Subcutaneous adipose tissue (tissue), 4 donors: Measurements from ENCODE around the gene SGTA. TPM values are rescaled to one million over a fixed set of nuclear protein-coding genes. Genes with fewer than 3 reads are reported as not detected.

Experiments
- total RNA-seq, 4 donors: library from RNA; depleted of rRNA; stranded (reverse); fragments of >200 nt; gene quantifications; one replicate each; pipeline ENCODE4 v1.1.0, GENCODE V29; 2016
- TF ChIP-seq, protein P1 (sequence below): fragments of 450-650 bp; IDR thresholded peaks from one replicate; pipeline ENCODE4 v1.5.1; 2016; ENCODE audit warnings: low read depth, mild to moderate bottlenecking, control low read depth, antibody characterized with exemption, moderate library complexity

Gene SGTA
- total RNA-seq, 4 donors from 2014 or later, result 14.8 to 43.1 (median 24.2) TPM

DNA sequence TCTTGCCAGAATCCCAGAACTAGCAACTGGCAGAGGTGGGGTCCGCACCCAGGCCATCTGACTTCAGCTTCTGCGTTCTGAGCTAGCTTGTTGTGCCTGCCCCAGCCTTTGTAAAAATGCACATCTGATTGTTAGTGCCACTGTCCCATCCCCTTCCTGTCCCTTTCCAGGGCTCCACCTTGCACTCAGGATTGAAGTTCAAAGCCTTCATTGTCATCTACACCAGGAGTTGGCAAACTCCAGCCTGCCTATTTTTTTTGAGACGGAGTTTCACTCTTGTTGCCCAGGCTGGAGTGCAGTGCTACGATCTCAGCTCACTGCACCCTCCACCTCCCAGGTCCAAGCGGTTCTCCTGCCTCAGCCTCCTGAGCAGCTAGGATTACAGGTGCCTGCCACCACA lies 5.2 kb upstream of the SGTA start:
- TF ChIP-seq, protein P1, sequence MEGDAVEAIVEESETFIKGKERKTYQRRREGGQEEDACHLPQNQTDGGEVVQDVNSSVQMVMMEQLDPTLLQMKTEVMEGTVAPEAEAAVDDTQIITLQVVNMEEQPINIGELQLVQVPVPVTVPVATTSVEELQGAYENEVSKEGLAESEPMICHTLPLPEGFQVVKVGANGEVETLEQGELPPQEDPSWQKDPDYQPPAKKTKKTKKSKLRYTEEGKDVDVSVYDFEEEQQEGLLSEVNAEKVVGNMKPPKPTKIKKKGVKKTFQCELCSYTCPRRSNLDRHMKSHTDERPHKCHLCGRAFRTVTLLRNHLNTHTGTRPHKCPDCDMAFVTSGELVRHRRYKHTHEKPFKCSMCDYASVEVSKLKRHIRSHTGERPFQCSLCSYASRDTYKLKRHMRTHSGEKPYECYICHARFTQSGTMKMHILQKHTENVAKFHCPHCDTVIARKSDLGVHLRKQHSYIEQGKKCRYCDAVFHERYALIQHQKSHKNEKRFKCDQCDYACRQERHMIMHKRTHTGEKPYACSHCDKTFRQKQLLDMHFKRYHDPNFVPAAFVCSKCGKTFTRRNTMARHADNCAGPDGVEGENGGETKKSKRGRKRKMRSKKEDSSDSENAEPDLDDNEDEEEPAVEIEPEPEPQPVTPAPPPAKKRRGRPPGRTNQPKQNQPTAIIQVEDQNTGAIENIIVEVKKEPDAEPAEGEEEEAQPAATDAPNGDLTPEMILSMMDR, result no peak

DNA sequence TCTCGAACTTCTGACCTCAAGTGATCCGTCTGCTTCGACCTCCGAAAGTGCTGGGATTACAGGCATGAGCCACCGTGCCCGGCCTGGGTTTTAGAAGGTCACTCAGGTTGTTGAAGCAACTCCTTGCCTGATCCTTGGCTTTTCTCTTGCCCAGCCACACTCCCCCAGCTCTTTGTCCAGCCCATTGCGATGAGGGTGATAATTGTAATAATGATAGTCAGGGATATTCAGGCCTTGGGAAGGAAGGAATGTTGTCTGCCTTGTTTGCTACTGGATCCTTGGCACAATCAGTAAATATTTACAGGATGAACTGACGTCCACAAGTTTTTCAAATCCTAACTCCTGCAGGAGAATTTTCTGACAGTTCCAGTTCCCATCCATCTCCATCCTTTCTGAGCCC lies 4.0 kb upstream of the SGTA start:
- TF ChIP-seq, protein P1, result no peak

DNA sequence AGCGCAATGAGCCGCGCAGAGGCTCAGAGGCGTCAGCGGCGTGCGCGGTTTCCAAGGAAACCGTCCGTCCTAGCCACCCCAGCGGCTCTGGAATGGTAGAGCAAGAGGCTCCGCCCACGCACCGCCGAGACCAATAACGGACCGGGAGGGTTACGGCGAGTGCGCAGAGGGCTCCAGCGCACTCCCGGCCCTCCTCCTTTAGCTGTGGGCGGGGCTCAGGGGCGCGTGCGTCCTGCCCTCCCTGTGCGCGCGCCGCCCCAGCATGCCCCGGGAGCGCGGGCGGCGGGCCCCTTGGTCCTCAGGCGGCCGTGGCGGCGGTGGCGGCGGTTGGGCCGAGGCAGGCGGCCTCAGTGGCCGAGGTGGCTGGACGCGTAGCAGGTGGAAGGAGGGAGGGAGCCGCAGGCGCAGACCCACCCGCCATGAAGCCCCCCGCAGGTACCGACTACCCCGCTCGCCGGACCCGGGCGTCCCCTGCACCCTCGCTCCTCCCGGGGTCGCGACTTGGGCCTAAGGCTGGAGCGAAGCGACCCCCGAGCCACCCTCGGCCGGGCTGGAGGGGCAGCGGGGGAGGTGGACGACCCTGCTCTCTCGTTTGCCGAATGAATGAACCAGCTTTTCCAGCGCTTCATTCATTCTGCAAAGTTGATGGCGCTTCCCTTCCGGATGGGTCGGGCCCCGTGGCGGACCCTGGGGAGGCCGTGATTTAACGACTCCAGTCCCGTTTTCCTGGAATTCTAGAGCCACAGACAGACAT lies 2.3 kb upstream of the SGTA start, which contains the start of gene THOP1:
TSS of gene THOP1 (plus strand) at position 260 of the 754 bp plus-strand sequence. CDS start at position 420, 160 bp downstream.
- TF ChIP-seq, protein P1, result no peak

DNA sequence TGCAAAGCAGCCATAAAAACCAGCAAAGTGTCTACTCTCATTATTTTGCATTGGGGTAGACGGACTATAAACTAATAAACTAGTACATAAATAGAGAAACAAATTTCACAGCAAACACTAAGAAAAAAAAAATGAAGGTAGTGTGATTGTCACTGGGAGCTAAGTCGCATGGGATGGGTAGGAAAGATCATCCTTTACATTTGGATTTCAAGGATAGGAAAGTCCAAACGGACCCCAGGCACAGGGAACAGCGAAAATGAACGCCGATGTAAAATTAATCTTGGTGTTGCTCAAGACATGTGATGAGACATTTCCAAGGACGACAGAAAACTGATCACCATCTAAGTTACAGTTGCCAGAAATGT lies 690 bp upstream of the SGTA start:
- TF ChIP-seq, protein P1, result no peak

DNA sequence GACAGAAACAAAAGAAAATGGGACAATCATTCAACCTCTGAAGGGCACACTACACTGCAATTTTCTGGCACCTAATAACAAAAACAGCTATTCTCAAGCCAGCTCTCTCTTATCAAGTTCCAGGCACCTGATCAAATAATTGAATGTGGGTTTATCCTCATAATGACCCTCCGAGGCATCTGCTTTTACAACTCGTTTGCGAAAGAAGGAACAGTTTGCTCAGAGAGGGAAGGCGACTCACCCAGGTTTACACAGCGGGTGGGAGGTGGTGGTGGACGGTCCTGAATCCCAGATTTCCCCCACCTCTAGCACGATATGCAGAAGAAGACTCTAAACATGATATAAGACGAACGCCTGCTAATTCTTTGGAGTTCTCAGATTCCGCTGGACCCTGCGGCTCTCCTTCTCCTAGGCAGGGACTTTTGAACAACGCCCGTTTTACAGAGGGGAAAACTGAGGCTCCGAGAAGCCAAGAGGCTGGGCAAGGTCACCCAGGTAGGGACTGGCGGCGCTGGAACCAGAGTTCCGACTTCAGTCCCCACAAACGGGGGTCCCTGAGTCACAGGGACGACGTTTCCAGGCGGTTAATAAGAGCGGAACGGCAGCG lies 641 bp downstream of the SGTA start:
- TF ChIP-seq, protein P1, result no peak

DNA sequence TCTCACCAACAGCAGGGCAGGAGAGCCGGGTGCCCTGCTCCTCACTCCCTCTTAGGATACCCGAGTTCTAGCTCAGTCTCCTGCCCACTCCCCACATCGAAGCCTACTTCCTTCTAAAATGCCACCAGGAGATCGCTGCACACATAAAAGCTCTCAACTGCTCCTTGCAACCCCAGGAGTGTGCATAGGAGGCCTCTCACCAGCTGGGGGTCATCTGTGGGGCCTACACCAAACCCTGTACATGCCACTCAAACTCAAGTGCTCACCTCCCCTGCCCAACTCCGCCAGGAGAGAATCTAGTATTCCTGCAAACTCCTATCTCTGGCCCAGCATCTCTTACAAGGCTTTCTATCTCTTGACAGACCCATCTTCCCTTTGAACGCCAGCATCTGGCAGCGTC lies 2.8 kb downstream of the SGTA start:
- TF ChIP-seq, protein P1, result no peak

DNA sequence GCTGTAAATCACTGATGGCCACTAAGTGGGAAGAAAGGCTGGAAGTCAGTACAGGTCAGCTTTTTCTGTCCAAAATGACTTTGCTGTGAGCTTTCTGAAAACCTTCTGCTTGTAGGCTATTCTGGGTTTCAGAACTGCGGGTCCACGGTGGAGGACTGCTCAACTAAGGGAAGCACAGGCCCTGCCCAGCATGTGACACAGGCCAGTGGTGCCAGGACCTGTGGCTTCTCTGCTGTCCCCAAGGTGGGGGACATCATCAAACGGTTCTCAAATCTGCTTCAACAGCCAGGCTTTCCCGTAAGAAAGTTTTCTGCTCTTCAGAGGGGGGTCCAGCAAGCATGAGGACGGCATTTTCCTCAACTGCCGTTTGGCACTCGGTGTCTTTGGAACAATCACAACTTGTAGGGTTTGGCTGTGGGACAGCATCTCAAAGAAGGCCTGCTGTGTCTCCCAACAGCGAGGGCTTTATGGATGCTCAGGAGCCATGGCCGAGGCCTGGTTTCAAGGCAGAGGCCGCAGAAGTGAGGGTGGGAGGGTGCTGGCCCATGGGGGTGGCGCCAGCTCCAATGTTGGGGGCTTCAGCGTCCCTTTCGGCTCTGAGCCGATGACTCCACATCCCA lies 3.8 kb downstream of the SGTA start:
- TF ChIP-seq, protein P1, result no peak
